Activated naive CD4-positive, alpha-beta T cell treated with anti-CD3 and anti-CD28 coated beads, Interleukin-2, amount 50 U/mL, for 16 hours (primary cell): ENCODE measurements around the gene PSG6.
"Not testable (repeated sequence)": the region's sequence is repeated elsewhere in the genome, so short reads cannot be mapped to it uniquely, and the experiment has no call there.

ENCODE experiments used
- DNase-seq: peaks from one replicate; pipeline ENCODE4 v3.0.0-alpha.2; 2020

Gene PSG6

GRCh38 chr19:42906162-42906561 lies 11.5 kb downstream of the PSG6 start:
- not testable (repeated sequence) for DNase-seq

- not testable (repeated sequence) for DNase-seq
These were observed 17.1 kb downstream of the PSG6 start for GRCh38 chr19:42900561-42900960.

GRCh38 chr19:42899674-42900073 lies 18.0 kb downstream of the PSG6 start:
- DNase-seq = not testable (repeated sequence)

GRCh38 chr19:42899110-42899509 lies 18.6 kb downstream of the PSG6 start:
- not testable (repeated sequence) for DNase-seq

GRCh38 chr19:42898656-42899055 lies 19.0 kb downstream of the PSG6 start:
- not testable (repeated sequence) for DNase-seq

- DNase-seq = not testable (repeated sequence)
These were observed 20.0 kb downstream of the PSG6 start for GRCh38 chr19:42897729-42898128.

- DNase-seq = not testable (repeated sequence)
These were observed 27.2 kb downstream of the PSG6 start for GRCh38 chr19:42890446-42890845.

GRCh38 chr19:42887876-42888445 lies 29.7 kb downstream of the PSG6 start:
- DNase-seq = not testable (repeated sequence)

- not testable (repeated sequence) for DNase-seq
These were observed 35.0 kb downstream of the PSG6 start for GRCh38 chr19:42882730-42883129.

- not testable (repeated sequence) for DNase-seq
These were observed 35.7 kb downstream of the PSG6 start for GRCh38 chr19:42882010-42882409.

- DNase-seq = not testable (repeated sequence)
These were observed 36.4 kb downstream of the PSG6 start for GRCh38 chr19:42881279-42881678.

- not testable (repeated sequence) for DNase-seq
These were observed 37.1 kb downstream of the PSG6 start for GRCh38 chr19:42880621-42881020.

GRCh38 chr19:42879613-42880012 lies 38.1 kb downstream of the PSG6 start, which contains the start of gene PSG1:
PSG1 (minus strand) TSS chr19:42879713; CDS start chr19:42879581, 132 bp downstream.
- DNase-seq = no peak

GRCh38 chr19:42876596-42876995 lies 41.1 kb downstream of the PSG6 start:
- DNase-seq = not testable (repeated sequence)

GRCh38 chr19:42875881-42876280 lies 41.8 kb downstream of the PSG6 start:
- not testable (repeated sequence) for DNase-seq

- DNase-seq = not testable (repeated sequence)
These were observed 42.5 kb downstream of the PSG6 start for GRCh38 chr19:42874901-42875813.

GRCh38 chr19:42874136-42874535 lies 43.6 kb downstream of the PSG6 start:
- not testable (repeated sequence) for DNase-seq

GRCh38 chr19:42872608-42873007 lies 45.1 kb downstream of the PSG6 start:
- no peak for DNase-seq

- DNase-seq = no peak
These were observed 60.2 kb downstream of the PSG6 start for GRCh38 chr19:42857544-42857867.

GRCh38 chr19:42856866-42857543 lies 60.7 kb downstream of the PSG6 start:
- not testable (repeated sequence) for DNase-seq

GRCh38 chr19:42854745-42855144 lies 62.9 kb downstream of the PSG6 start:
- not testable (repeated sequence) for DNase-seq

- DNase-seq = not testable (repeated sequence)
These were observed 64.5 kb downstream of the PSG6 start for GRCh38 chr19:42853231-42853630.

- not testable (repeated sequence) for DNase-seq
These were observed 64.9 kb downstream of the PSG6 start for GRCh38 chr19:42852821-42853220.
